Renal pelvis (tissue), 4 donors: ENCODE measurements around the gene RPL23. TPM values are rescaled to one million over a fixed set of nuclear protein-coding genes. Genes with fewer than 3 reads are reported as not detected.

Experiments
- DNase-seq: peaks from one replicate; pipeline ENCODE4 v3.0.0-alpha.2; 2013
- polyA plus RNA-seq, 3 donors: library from polyadenylated mRNA; unstranded; fragments of 120-200 nt; gene quantifications; one replicate each; pipeline ENCODE4 v1.2.1, GENCODE V29; 2013; ENCODE audit not compliant: insufficient read length in 3 of 3

The RPL23 gene
- polyA plus RNA-seq, 3 donors, result 2,304 to 2,705 (median 2,321) TPM

- no peak for DNase-seq
Measured at GRCh38 chr17:38825762-38826247, 27.7 kb downstream of the RPL23 start.

DNA sequence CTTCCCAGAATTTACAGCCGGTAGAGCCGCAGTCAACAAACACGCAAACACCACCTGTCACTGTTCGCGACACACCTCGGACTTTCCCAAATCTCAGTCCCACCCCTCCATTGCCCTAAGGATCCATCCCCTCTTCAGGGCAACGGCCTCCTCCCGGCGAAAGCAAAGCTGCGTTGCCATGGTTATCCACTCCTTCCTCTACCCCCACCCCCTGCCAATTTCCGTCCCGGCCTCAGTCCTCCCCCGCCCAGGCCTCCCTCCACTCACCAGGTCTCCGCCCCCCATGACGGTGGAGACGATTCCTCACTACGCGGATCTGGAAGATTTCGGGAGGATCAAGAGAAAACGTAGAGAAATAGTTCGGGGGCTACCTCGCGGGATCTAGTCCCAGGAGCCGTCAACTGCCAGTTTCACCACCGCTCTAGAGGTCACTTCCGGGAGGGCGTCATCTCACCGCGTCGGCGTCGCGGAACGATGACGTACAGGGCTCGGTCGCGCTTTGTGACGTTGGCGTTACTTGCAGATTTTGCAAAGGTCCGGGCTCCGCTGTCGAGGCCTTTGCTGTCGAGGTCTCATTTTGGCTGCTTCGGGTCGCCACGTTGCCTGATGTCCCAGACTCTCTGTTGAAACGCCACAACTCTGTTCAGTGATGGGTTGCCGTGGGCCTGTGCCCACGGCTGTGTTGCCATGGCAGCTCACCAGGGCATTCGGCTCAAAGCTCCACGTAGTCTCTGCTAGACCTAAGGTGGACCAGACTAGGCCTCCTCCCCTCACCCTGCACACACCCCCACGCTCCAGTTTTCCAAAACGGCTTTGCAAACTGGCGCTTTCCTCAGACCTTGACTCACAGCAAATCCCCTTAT lies 28.4 kb downstream of the RPL23 start, which contains the start of gene CWC25:
CWC25 (minus strand) TSS at position 423 of the 863 bp plus-strand sequence; CDS start at position 285, 138 bp downstream.
- DNase-seq, result peak; percentile 96

DNA sequence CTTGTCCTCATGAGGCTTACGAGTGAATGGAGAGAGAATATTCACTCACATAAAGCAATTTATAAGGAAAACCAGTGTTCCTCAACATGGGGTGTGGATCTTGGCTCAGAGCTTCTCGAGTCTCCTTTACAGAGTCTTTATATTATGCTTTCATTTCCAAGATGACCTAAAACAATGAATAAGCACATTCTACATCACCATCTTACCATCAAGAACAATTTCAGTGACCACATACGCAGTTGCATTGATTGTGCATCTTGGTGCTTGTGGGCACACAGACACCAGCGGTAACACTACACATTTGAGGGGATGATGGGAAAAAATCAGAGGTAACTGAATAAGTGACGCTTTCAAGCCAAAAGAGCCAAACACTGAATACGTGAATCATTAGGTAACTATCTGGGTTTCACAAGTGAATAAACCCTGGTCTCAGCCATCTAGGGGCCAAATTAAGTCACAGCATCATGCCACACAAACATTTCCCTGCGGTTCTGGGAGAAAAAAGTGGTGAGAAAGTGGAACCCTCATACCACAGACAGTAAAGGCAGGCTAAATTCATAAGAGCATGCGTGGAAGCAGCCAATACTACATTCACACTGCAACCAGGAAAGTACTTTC lies 37.8 kb downstream of the RPL23 start:
- DNase-seq, result no peak

DNA sequence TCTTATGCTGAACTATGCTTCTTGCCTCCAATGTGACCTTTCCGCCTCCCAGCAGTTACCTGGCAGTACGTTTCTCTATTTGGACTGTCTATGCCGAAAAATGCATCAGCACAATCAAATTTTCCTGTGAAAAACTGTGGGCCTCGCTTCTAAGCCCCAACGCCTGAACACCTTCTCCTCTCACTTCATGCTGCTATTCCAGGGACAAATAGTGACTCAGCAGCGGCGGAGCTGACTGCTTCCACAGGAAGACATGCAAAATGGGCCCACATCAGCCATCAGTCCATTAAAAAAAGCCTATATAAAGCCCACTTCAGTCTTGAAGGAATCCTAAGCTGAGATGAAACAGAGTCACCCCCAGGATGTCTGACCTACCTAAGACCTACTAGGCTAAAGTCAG lies 43.7 kb downstream of the RPL23 start:
- DNase-seq, result no peak

DNA sequence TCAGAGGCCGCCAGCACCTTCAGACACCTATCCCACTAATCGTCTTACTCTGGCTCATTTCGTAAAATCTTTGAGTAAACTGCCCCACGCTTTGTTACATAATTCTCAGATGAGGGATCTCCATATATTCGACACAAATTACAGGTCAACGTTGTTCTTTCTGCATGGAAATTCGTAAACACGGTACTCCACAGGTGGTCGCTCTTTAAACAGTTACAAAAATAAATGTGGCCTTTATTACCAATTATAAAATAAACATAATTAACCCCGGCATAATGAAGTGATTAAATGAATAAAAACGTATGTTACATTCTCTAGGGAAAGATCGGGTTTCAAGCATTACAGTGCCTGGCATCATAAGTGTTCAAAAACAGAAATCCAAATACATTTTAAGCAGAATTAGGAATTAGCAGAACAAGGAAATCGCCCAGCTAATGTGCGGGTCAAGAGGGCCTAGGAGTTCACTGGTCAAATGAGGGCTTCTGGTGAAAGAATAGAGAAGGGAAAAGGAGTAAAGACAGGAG lies 53.2 kb downstream of the RPL23 start:
- no peak for DNase-seq

- DNase-seq, result peak; percentile 97
Measured at GRCh38 chr17:38799501-38800236, 53.9 kb downstream of the RPL23 start, which contains the start of gene PIP4K2B. Gene PIP4K2B, minus strand, starts transcription at chr17:38799556. Its CDS starts 132 bp downstream, at chr17:38799424.

GRCh38 chr17:38798614-38799500 lies 54.7 kb downstream of the RPL23 start:
- DNase-seq, result peak; percentile 29

Other genes starting within 250 kb of the RPL23 start
- 1 to 10 TPM; 4.2 to 6.7 (median 6.2) TPM for gene SRCIN1, start 247.8 kb downstream of the RPL23 start, polyA plus RNA-seq
- gene EPOP, start 178.8 kb downstream of the RPL23 start, polyA plus RNA-seq, result 1 to 10 TPM; 1.6 to 1.7 (median 1.7) TPM
- 100 to 1,000 TPM in 2 of 3 donors, 10 to 100 TPM in 1; 74.2 to 131 (median 127) TPM for gene MLLT6, start 148.4 kb downstream of the RPL23 start, polyA plus RNA-seq
- 10 to 100 TPM; 12.1 to 15.9 (median 13.7) TPM for gene CISD3, start 123.4 kb downstream of the RPL23 start, polyA plus RNA-seq
- 10 to 100 TPM; 77.2 to 86.4 (median 86.2) TPM for gene PCGF2, start 105.4 kb downstream of the RPL23 start, polyA plus RNA-seq
- gene PSMB3, start 101.0 kb downstream of the RPL23 start, polyA plus RNA-seq, result 100 to 1,000 TPM; 116 to 125 (median 123) TPM
- 10 to 100 TPM; 78.6 to 80.9 (median 78.6) TPM for gene PIP4K2B, start 54.2 kb downstream of the RPL23 start, polyA plus RNA-seq
- gene CWC25, start 28.4 kb downstream of the RPL23 start, polyA plus RNA-seq, result 10 to 100 TPM; 24.6 to 33.0 (median 28.6) TPM
- gene LASP1, start 16.3 kb upstream of the RPL23 start, polyA plus RNA-seq, result 100 to 1,000 TPM; 155 to 161 (median 157) TPM
- gene FBXO47, start 113.7 kb upstream of the RPL23 start, polyA plus RNA-seq, result under 1 TPM in 1 of 3 donors, not detected in 2; 0.10 TPM